GM13976 (cell line): Measurements from ENCODE around the gene FCGR1A.
"Not testable (repeated sequence)": the region's sequence is repeated elsewhere in the genome, so short reads cannot be mapped to it uniquely, and the experiment has no call there.

Source experiments
- DNase-seq: peaks from one replicate; pipeline ENCODE4 v3.0.0; 2012; ENCODE audit warnings: low spot score
- in situ Hi-C: fragments of 300-500 bp; cut with MboI; formaldehyde crosslinking; loops from one replicate; pipeline ENCODE4 v1.12.0; 2022; ENCODE audit warnings: low sequenced_read_pairs, mixed read lengths, inconsistent platforms; ENCODE audit not compliant: unreplicated experiment
- TF ChIP-seq, protein P1 (sequence below): IDR thresholded peaks from 2 replicates; pipeline ENCODE4 v1.5.1; 2012; ENCODE audit warnings: borderline replicate concordance, mild to moderate bottlenecking; ENCODE audit not compliant: insufficient read depth; ENCODE audit errors: extremely low read depth, missing control alignments, control extremely low read depth

FCGR1A gene

DNA sequence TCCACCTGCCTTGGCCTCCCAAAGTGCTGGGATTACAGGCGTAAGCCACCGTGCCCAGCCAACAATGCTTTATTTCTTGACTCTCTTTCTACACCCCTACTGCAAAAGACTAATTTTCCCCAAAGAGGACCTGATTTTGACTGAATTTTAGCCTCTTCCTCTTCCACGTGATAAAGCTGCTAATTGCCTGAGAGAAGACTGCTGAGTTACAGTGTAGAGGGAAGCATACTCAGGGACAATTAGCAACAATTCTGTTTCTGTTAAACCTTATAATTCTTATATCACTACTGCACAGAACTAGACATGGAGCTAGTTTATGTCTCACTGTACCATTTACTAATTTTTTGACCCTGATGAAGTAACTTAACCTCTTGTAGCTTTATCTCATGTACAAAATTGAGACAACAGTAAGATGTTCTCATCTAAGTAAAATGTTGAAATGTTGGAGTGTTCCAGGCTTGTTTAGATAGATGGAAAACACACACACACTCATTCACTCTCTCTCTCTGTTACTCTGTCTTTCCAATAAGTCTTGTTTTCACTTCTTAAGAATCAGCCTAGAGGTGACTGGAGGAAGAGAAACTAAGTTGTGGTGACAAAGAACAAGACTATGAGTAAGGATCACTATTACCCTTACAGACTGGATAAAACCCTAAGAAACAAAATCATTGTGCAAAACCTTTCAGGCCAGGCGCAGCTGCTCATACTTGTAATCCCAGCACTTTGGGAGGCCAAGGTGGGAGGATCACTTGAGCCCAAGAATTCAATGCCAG lies 10.7 kb upstream of the FCGR1A start:
- in situ Hi-C loops, DNase-seq: not testable (repeated sequence)

DNA sequence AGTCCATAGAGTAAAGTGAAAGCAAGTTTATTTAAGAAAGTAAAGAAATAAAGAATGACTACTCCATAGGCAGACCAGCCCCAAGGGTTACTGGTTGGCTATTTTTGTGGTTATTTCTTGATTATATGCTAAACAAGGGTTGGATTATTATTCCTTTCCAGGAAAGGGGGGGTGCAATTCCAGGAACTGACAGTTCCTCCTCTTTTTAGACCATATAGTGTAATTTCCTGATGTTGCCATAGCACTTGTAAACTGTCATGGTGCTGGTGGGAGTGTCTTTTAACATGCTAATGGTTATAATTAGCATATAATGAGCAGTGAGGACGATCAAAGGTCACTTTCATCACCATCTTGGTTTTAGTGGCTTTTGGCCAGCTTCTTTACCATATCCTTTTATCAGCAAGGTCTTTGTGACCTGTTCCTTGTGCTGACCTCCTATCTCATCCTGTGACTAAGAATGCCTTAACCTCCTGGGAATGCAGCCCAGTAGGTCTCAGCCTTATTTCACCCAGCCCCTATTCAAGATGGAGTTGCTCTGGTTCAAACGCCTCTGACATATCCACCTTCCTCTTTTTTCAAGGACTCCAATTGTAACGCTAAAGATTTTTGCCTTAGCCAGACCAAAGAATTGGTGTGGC lies 6.9 kb upstream of the FCGR1A start:
- DNase-seq, in situ Hi-C loops: not testable (repeated sequence)

DNA sequence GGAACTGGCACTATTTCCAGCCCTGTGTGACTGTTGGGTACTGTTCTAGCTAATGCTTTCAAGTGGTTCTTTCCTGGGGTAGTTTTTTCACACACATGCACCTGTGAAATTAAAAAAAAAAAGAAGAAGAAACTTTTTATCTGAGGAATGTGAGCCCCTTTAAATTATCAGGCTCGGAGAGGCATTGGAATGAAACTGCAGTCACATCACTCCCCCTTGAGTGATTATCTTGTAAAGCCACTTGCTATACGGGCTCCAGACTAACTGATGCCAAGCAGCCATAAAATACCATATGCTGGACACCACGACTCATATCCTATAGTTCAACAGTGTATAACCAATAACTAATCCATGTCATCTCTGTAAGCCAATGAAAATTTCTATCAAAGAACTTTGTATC lies 5.4 kb upstream of the FCGR1A start:
- in situ Hi-C loops, DNase-seq: not testable (repeated sequence)

DNA sequence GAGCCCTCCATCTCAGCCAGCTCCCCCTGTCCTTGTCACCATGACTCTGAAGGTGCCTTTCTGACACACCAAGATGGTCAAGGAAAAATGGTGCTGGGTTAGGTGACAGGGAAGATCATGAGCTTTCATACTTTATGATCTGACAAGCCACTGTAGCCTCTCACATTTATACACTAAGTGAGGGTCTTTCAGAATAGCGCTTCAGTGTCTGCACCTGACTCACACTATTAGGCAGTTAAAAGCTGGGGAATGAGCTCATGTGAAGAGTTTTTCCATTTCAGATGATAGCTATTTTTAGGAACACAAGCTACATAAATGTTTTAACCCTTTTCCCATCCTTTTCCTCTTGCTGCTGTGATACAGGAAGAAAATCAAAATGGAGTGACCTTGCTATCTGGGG lies 4.2 kb upstream of the FCGR1A start:
- DNase-seq, in situ Hi-C loops: not testable (repeated sequence)

DNA sequence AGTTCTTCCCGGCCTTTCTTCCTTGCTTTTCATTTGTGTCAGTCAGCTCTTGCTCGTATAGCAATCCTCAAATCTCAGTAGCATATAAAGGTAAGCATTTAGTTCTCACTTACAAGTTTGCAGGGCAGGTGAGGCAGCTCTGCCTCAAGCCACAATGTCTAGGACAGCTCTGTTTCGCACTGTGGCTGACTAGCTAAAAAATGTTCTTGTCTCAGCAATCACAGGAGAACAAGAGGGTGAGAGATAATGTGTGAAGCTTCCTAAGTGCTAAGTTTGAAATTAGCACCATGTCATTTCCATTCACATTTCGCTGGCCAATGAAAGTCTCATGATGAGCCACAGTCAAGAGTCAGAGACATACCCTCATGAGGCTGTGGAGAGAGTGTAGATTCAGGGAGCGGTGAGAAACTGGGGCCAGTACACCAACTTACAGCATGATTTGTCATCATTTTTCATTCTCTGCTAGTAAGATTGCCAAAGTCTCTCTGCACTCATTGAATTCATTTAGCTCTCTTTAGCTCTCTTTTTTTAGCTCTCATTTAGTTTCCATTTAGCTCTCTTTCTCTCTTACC lies 995 bp upstream of the FCGR1A start:
- in situ Hi-C loops, DNase-seq: not testable (repeated sequence)

DNA sequence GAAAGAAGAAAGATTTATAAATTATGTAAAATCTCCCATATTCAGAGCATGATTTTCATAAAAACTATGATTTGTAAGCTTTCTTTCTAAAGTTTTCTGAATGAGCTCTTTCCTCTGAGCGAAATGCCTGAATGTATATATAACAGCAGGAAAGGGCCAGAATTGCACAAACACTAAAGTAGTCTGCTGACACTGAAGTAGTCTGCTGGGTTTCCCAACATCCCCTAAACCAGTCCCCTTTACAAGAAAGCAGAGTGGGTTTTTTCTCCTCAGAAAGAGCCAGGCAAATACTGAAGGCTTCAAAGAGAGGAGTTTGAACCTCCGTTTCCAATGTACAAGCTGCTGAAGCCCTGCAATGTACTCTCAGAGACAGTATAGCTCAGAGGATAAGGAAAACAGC lies 795 bp downstream of the FCGR1A start:
- in situ Hi-C loops, DNase-seq: not testable (repeated sequence)

DNA sequence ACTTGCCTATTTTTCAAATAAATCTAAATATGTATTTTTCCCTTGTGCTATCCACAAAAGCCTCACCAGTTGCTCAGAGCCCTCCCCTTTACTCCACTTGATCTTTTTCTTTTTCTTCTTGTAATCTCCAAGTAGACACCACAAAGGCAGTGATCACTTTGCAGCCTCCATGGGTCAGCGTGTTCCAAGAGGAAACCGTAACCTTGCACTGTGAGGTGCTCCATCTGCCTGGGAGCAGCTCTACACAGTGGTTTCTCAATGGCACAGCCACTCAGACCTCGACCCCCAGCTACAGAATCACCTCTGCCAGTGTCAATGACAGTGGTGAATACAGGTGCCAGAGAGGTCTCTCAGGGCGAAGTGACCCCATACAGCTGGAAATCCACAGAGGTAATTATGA lies 1.4 kb downstream of the FCGR1A start:
- DNase-seq, result not testable (repeated sequence)

DNA sequence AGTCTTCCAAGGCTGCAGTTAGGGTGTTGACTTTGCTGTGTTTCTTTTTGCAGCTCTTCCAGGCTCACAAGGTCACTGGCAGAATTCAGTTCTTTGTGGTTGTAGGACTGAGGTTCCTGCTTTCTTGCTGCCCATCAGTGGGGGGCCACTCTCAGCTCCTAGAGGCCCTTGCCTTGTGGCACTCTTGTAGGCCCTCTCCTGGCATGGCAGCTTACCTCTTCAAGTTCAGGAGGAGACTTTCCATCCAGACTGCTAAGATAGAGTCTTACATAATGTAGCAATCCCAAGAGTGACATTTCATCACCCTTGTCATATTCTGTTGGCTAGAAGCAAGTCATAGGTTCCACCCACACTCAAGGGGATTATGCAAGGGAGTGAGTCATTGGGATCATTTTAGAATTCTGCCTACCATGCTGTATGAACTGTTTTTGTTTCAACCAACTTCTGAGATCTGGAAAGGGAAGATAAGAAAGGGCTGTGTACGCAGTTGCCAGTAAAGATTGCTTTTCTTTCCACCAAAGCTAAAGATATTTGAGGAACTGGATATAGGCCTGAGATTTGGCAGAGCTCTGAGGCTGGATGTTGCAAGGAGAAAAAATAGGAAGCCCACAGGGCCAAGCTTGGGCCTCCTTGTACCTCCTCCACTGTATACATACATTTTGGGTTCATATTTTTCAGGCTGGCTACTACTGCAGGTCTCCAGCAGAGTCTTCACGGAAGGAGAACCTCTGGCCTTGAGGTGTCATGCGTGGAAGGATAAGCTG lies 5.4 kb downstream of the FCGR1A start:
- in situ Hi-C loops, DNase-seq: not testable (repeated sequence)

More for the DNA sequence above, 1.4 kb downstream of the FCGR1A start:
- in situ Hi-C loops, result not testable (repeated sequence)

DNA sequence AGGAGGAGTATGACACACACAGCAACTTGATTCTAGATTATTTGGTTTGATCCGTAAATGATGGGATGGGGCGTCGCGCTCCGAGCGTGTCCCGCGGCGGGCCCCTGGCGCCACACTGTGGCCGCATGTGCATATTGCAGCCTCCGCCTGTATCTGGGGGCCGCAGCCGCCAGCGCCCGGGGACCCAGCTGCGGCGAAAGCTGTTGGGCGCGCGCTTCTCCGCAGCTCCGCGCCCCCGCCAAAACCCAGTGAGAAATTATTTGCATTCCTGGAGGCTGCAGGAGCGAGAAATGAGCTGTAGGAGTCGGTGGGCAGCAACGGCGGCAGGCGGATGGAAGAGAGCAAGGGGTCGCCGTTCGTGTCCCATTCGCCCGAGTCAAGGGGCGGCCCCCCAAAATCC lies 10.0 kb downstream of the FCGR1A start:
- in situ Hi-C loops, result not testable (repeated sequence)
- TF ChIP-seq, protein P1, sequence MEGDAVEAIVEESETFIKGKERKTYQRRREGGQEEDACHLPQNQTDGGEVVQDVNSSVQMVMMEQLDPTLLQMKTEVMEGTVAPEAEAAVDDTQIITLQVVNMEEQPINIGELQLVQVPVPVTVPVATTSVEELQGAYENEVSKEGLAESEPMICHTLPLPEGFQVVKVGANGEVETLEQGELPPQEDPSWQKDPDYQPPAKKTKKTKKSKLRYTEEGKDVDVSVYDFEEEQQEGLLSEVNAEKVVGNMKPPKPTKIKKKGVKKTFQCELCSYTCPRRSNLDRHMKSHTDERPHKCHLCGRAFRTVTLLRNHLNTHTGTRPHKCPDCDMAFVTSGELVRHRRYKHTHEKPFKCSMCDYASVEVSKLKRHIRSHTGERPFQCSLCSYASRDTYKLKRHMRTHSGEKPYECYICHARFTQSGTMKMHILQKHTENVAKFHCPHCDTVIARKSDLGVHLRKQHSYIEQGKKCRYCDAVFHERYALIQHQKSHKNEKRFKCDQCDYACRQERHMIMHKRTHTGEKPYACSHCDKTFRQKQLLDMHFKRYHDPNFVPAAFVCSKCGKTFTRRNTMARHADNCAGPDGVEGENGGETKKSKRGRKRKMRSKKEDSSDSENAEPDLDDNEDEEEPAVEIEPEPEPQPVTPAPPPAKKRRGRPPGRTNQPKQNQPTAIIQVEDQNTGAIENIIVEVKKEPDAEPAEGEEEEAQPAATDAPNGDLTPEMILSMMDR, result peak; percentile 58
- DNase-seq, result peak; percentile 60

DNA sequence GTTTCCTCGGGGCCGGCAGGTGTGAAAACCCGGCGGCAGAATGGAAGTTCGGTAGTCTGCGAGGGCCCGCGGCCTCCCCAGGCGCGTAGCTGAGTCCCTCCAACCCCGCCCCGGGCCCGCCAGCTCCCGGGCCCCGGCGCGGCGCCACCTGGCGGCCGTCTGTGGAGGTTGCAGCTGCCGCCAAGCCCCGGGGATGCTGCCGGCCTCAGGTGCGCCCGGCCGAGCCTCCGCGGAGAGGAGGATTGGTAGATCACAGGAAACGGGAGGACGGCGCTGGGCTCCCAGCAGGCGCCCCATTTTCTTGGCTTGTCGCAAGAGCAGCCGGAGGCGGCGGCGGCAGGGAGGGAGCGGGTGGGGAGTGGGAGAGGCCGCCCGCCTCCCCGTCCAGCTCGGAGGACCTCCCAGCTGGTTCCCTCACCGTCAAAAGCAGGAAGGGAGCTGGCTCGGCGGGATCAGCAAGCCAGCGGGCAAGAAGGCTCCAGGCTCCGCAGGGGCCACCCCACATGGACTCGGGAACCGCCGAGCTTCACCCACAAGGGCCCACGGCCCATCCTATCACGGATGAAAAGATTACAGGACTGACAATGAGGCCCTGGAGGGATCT lies 10.5 kb downstream of the FCGR1A start:
- in situ Hi-C loops, result not testable (repeated sequence)
- DNase-seq, result peak; percentile 85
- TF ChIP-seq, protein P1, result peak; percentile 86

DNA sequence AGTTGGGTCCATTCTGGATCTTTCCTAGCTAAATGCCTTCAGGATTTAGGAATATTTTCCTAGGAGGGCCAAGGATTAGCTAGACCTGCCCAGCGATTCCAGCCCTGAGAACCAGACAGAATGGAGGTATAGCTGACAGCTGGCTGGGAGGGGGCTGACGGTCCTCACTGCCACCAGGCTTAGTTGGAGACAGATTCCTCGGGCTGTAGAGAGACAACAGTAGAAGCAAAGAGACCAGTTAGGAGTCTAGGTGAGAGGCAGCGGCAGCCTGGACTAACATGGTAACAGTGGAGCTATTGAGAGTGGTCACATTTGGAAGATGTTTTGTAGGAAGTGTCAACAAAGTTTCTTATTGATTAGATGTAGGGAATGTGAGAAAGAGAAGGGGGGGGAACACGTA lies 11.4 kb downstream of the FCGR1A start:
- in situ Hi-C loops, result not testable (repeated sequence)

DNA sequence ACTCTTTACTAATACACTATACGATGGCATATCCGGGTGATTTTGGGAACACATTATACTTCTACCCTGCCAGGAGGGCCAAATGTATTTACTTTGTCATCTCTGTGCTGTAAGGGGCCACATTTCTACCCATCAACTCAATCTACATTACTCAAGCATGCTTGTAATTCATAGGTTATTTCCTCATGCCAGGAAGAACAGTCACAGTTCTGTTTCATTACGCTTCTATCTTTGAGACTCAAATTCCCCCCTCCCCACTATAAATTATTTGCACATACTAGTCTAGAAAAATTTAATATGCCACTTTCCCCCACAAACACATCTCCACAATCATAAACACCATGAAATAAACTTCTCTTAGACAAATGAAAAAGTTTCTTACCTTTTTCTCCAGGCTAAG lies 19.1 kb downstream of the FCGR1A start:
- DNase-seq, in situ Hi-C loops: not testable (repeated sequence)

More for the DNA sequence above, 11.4 kb downstream of the FCGR1A start:
- not testable (repeated sequence) for DNase-seq

DNA sequence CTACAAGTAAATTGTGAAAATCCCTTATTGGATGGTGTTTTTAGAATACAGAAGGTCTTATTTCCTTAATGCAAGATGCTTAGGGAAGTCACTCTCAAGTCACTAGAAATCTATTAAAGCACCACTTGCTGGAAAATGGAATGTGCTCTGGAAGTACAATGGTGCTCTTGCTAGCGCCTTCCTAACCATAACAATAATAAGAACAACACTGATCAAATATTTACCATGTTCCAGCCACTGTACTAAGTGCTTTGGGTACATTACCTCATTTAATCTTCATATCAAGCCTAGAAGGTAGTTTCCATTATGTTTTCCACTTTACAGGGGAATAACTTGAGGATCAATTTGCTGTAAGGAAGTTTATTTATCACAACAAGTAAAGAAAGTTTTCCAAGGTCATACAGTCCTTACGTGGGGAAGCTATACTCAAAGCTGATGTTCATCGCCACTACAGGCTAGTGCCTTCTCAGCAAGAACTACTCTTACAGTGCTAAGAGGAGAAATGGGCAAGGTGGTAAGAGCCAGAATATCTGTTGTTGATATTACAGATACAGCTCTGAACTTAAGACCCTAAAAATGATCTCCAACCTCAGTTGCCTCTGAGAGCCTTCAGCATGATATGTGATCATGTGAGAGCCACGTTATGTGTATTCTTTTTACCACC lies 22.1 kb downstream of the FCGR1A start:
- in situ Hi-C loops, DNase-seq: not testable (repeated sequence)

DNA sequence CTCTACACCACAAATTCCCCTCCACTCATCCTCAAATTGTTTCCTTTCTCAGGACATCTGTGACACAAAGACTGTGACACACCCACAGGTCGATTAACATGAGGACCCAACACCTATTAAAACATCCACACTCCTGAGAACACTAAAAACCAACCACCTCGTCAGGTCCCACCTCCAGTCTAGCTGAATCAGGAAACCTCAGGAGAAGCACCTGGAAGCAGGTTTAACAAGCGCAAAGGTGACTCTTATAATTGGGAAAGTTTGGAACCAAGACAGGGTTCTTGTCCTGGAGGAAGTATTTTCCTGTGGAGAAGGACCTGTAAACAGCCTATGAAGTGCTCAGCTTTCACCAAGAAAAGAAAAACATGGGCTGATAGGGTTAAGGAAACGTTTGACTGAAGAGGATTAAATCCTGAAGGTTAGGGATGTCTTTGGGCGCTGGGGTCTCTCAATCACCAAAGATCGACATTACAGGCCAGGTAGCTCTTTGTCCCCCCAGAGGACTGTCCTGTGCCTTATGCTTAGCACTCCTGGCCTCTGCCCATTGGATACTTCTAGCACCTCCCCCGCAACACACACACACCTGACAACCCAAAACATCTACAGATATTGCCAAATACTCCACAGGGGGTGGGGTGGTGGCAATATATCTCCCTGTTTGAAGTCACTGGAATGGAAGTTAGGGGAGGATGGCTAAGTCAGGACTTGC lies 28.4 kb downstream of the FCGR1A start:
- DNase-seq, in situ Hi-C loops: not testable (repeated sequence)
